Heart left ventricle (tissue), 16 donors: Measurements from ENCODE around the gene SGSH. TPM values are rescaled to one million over a fixed set of nuclear protein-coding genes. Genes with fewer than 3 reads are reported as not detected.

Source experiments
- ATAC-seq, 4 donors: fragments of 200-7000 bp; cut with Tn5 transposase; one replicate each; pipeline ENCODE4 v1.9.1; 2020 to 2022; ENCODE audit warnings: moderate library complexity in 4 of 4, mild to moderate bottlenecking in 3 of 4, moderate number of reproducible peaks in 1 of 4
- DNase-seq, 5 donors: peaks; one replicate each; pipeline ENCODE4 v3.0.0-alpha.2; 2020
- H3K27ac ChIP-seq, 12 donors: fragments of 200-600 bp; sonication (generic) in 4 of 12; one replicate each; pipeline versions ENCODE4 v1.5.0 to v1.8.0; 2016 to 2022; ENCODE audit warnings: mild to moderate bottlenecking in 2 of 12
- H3K27me3 ChIP-seq, 9 donors: fragments of 200-600 bp; sonication (generic) in 2 of 9; one replicate each; pipeline versions ENCODE4 v1.5.1 to v1.8.0; 2016 to 2022; ENCODE audit warnings: mild to moderate bottlenecking in 3 of 9
- H3K36me3 ChIP-seq, 9 donors: fragments of 200-600 bp; sonication (generic) in 2 of 9; one replicate each; pipeline versions ENCODE4 v1.5.0 to v1.8.0; 2018 to 2022; ENCODE audit warnings: mild to moderate bottlenecking in 2 of 9
- H3K4me1 ChIP-seq, 12 donors: fragments of 200-600 bp; sonication (generic) in 4 of 12; one replicate each; pipeline versions ENCODE4 v1.5.0 to v1.8.0; 2016 to 2022; ENCODE audit warnings: mild to moderate bottlenecking in 3 of 12
- H3K4me3 ChIP-seq, 12 donors: fragments of 200-600 bp; sonication (generic) in 4 of 12; one replicate each; pipeline versions ENCODE4 v1.5.0 to v1.8.0; 2017 to 2022; ENCODE audit warnings: mild to moderate bottlenecking in 9 of 12, moderate library complexity in 4 of 12
- H3K9me3 ChIP-seq, 12 donors: fragments of 200-600 bp; sonication (generic) in 4 of 12; one replicate each; pipeline versions ENCODE4 v1.5.0 to v1.8.0; 2016 to 2022; ENCODE audit warnings: mild to moderate bottlenecking in 1 of 12
- CTCF ChIP-seq, 12 donors: fragments of 200-600 bp; sonication (generic) in 4 of 12; IDR thresholded peaks; one replicate each; pipeline versions ENCODE4 v1.5.0 to v1.8.0; 2018 to 2022; ENCODE audit warnings: antibody characterized with exemption in 12 of 12, mild to moderate bottlenecking in 5 of 12
- POLR2A ChIP-seq, 2 donors: fragments of 450-650 bp; IDR thresholded peaks; one replicate each; pipeline ENCODE4 v1.6.1; 2017; ENCODE audit warnings: antibody characterized with exemption in 2 of 2, mild to moderate bottlenecking in 2 of 2, moderate library complexity in 2 of 2
- WGBS, 4 donors: extraction: QIAGEN DNeasy Blood & Tissue Kit in 2 of 4; methylation state at CpG; one replicate each; pipeline versions ENCODE4 v1.1.5 to v1.1.7; 2013 to 2018; 5-methylcytosine and 5-hydroxymethylcytosine counted together
- intact Hi-C, 10 donors: fragments of 100-400 bp; cut with DNase I; formaldehyde crosslinking; loops; one replicate each; pipeline versions ENCODE4 v1.11.1 to v1.14.2; 2022
- polyA plus RNA-seq, 2 donors: library from polyadenylated mRNA; stranded (reverse); fragments of 200-250 nt; gene quantifications; one replicate each; pipeline ENCODE4 v1.2.3, GENCODE V29; 2013
- total RNA-seq, 9 donors: library from RNA; depleted of rRNA in 2 of 9; stranded (reverse); fragments of >200 nt in 2 of 9; fragmentation: NEBNext Ultra II Directional in 3 of 9; extraction: Animal tissue kit (Norgen Biotek cat#: 25700) in 3 of 9; gene quantifications; one replicate each; pipeline versions ENCODE4 v1.1.0 to v1.2.4, GENCODE V29; 2016 to 2023
- donor health status: ischemic (EF 13 %, LVEDD 7.1; RV severe dilation, severe dysfunction).
- donor health status: healthy with polysubstance abuse.
- donor health status: DM: no; HTN: yes; CAD: no.
- donor health status: DM: no; HTN: no; CAD: no.
- donor health status: ischemic (EF 25% LVEDD 6.9; RV normal size, moderate dysfunction).
- donor health status: ischemic (EF 25% LVEDD 5.7; RV mildly dilated, moderate dysfunction).
- donor health status: healthy.
- donor health status: DM: yes; HTN: yes; CAD: no.
- donor health status: ischemic (EF 35%, LVEDD 5.7; RV mildly dilated, moderate dysfunction).
- donor health status: nonischemic (EF 11% LVEDD 7.7; RV severe dilation, severe dysfunction).
- donor health status: DM: yes; HTN: yes; CAD: no.
- donor health status: PGD.
- donor health status: ischemic (EF 29% LVEDD 5.4; RV normal size, mild dysfunction).
- donor health status: nonischemic (EF 23%, LVEDD 6.1; RV moderate dilation, normal function).

SGSH gene
- total and polyA plus RNA-seq, 11 donors = 6.4 to 27.0 (median 13.4) TPM

- intact Hi-C loops = no loop called here
- 86 to 92% (median 86%) methylated on average over 21 of the region's 21 CpGs for WGBS, 4 donors
- TF ChIP-seq CTCF (IDR thresholded peaks at IDR 0.05) = no peak
- no peak for TF ChIP-seq POLR2A (IDR thresholded peaks at IDR 0.05)
- peaks cover 0 to 5% (median 0%) of the 10 kb centered on the region in 12 donors for H3K4me1 ChIP-seq
- H3K9me3 ChIP-seq = no peaks in the 10 kb centered on the region
- no peak overlapping the region for H3K27ac ChIP-seq
- no peak overlapping the region for H3K4me3 ChIP-seq
- no peaks in the 10 kb centered on the region for H3K36me3 ChIP-seq
- ATAC-seq = no peak
- H3K27me3 ChIP-seq = peaks cover 0 to 8% (median 0%) of the 10 kb centered on the region in 9 donors
- DNase-seq = no peak
Measured at GRCh38 chr17:80177986-80178595, 42.0 kb downstream of the SGSH start.

- ATAC-seq (no peak), DNase-seq (no peak)
- no peak overlapping the region for H3K4me3 ChIP-seq
- no peaks in the 10 kb centered on the region for H3K36me3 ChIP-seq
- WGBS, 4 donors = 92 to 96% (median 94%) methylated on average over 11 of the region's 11 CpGs
- no peaks in the 10 kb centered on the region for H3K9me3 ChIP-seq
- H3K27ac ChIP-seq = no peak overlapping the region
- intact Hi-C loops = no loop called here
- peaks cover 0 to 8% (median 0%) of the 10 kb centered on the region in 9 donors for H3K27me3 ChIP-seq
- peaks cover 0 to 5% (median 0%) of the 10 kb centered on the region in 12 donors for H3K4me1 ChIP-seq
- TF ChIP-seq CTCF (IDR thresholded peaks at IDR 0.05) (no peak), POLR2A (IDR thresholded peaks at IDR 0.05) (no peak)
Measured at GRCh38 chr17:80176757-80177156, 43.4 kb downstream of the SGSH start.

- Histone ChIP-seq H3K9me3 (no peaks in the 10 kb centered on the region), H3K4me1 (peaks cover 0 to 5% (median 0%) of the 10 kb centered on the region in 12 donors), H3K4me3 (no peak overlapping the region), H3K27ac (no peak overlapping the region), H3K27me3 (peaks cover 0 to 8% (median 0%) of the 10 kb centered on the region in 9 donors), H3K36me3 (no peaks in the 10 kb centered on the region)
- ATAC-seq (no peak), DNase-seq (no peak)
- intact Hi-C loops = no loop called here
- TF ChIP-seq CTCF (IDR thresholded peaks at IDR 0.05) = no peak
- no peak for TF ChIP-seq POLR2A (IDR thresholded peaks at IDR 0.05)
- 95 to 98% (median 97%) methylated on average over 6 of the region's 6 CpGs for WGBS, 4 donors
Measured at GRCh38 chr17:80173916-80174315, 46.2 kb downstream of the SGSH start.

GRCh38 chr17:80173126-80173525 lies 47.0 kb downstream of the SGSH start:
- no peaks in the 10 kb centered on the region for H3K9me3 ChIP-seq
- intact Hi-C loops = no loop called here
- H3K27ac ChIP-seq = no peak overlapping the region
- no peak for TF ChIP-seq CTCF (IDR thresholded peaks at IDR 0.05)
- no peak for TF ChIP-seq POLR2A (IDR thresholded peaks at IDR 0.05)
- 74 to 95% (median 87%) methylated on average over 12 of the region's 12 CpGs for WGBS, 4 donors
- no peak overlapping the region for H3K4me3 ChIP-seq
- peaks cover 0 to 8% (median 0%) of the 10 kb centered on the region in 9 donors for H3K27me3 ChIP-seq
- no peak for ATAC-seq
- no peaks in the 10 kb centered on the region for H3K36me3 ChIP-seq
- DNase-seq = no peak
- peaks cover 0 to 5% (median 0%) of the 10 kb centered on the region in 12 donors for H3K4me1 ChIP-seq
